ENCODE results near the gene TNRC6B.

TNRC6B gene

GRCh38 chr22:40328546-40329456 is 151.1 kb downstream of the TNRC6B start:
- DNase-seq, result no peak

- DNase-seq, result no peak
Observed at GRCh38 chr22:40329466-40329865, 151.7 kb downstream of the TNRC6B start.

GRCh38 chr22:40330086-40330485 is 152.4 kb downstream of the TNRC6B start:
- DNase-seq, result no peak

- DNase-seq, result no peak
Observed at GRCh38 chr22:40330615-40331014, 152.9 kb downstream of the TNRC6B start.

GRCh38 chr22:40331706-40332105 is 154.0 kb downstream of the TNRC6B start:
- no peak for DNase-seq

- no peak for DNase-seq
Observed at GRCh38 chr22:40332319-40332781, 154.6 kb downstream of the TNRC6B start.

- DNase-seq, result no peak
Observed at GRCh38 chr22:40334060-40334459, 156.3 kb downstream of the TNRC6B start.

GRCh38 chr22:40334899-40335298 is 157.2 kb downstream of the TNRC6B start:
- DNase-seq, result no peak

GRCh38 chr22:40335358-40335757 is 157.6 kb downstream of the TNRC6B start:
- DNase-seq, result no peak

GRCh38 chr22:40340044-40340443 is 162.3 kb downstream of the TNRC6B start:
- DNase-seq, result no peak

- no peak for DNase-seq
Observed at GRCh38 chr22:40341604-40342003, 163.9 kb downstream of the TNRC6B start.

GRCh38 chr22:40342521-40342920 is 164.8 kb downstream of the TNRC6B start:
- no peak for DNase-seq

GRCh38 chr22:40345271-40345670 is 167.5 kb downstream of the TNRC6B start:
- DNase-seq, result peak; percentile 64

- DNase-seq, result peak; percentile 74
Observed at GRCh38 chr22:40345815-40346184, 168.1 kb downstream of the TNRC6B start.

GRCh38 chr22:40346185-40347118 is 168.7 kb downstream of the TNRC6B start, which contains the start of gene ADSL:
ADSL (plus strand) TSS chr22:40346500; CDS start chr22:40346559, 59 bp downstream.
- peak; percentile 94 for DNase-seq

- no peak for DNase-seq
Observed at GRCh38 chr22:40347300-40347699, 169.6 kb downstream of the TNRC6B start.

- DNase-seq, result peak; percentile 64
Observed at GRCh38 chr22:40348025-40348658, 170.4 kb downstream of the TNRC6B start.

- no peak for DNase-seq
Observed at GRCh38 chr22:40352763-40353162, 175.0 kb downstream of the TNRC6B start.

GRCh38 chr22:40361100-40361499 is 183.4 kb downstream of the TNRC6B start:
- no peak for DNase-seq

- no peak for DNase-seq
Observed at GRCh38 chr22:40363059-40363458, 185.3 kb downstream of the TNRC6B start.

GRCh38 chr22:40364431-40364830 is 186.7 kb downstream of the TNRC6B start:
- no peak for DNase-seq

- DNase-seq, result no peak
Observed at GRCh38 chr22:40366068-40366467, 188.3 kb downstream of the TNRC6B start.

GRCh38 chr22:40367342-40367741 is 189.6 kb downstream of the TNRC6B start:
- no peak for DNase-seq
